NCI-H2196 (cell line): ENCODE data around the gene NFIX.
A peak's percentile ranks its signal among the peaks of the same experiment; 100 is the strongest.
"Not testable (repeated sequence)": the region's sequence is repeated elsewhere in the genome, so short reads cannot be mapped to it uniquely, and the experiment has no call there.

Experiments
- DNase-seq: peaks from one replicate; lab custom pipeline; 2025; ENCODE audit not compliant: unreplicated experiment; lab: John Stamatoyannopoulos, UW

Gene NFIX

DNA sequence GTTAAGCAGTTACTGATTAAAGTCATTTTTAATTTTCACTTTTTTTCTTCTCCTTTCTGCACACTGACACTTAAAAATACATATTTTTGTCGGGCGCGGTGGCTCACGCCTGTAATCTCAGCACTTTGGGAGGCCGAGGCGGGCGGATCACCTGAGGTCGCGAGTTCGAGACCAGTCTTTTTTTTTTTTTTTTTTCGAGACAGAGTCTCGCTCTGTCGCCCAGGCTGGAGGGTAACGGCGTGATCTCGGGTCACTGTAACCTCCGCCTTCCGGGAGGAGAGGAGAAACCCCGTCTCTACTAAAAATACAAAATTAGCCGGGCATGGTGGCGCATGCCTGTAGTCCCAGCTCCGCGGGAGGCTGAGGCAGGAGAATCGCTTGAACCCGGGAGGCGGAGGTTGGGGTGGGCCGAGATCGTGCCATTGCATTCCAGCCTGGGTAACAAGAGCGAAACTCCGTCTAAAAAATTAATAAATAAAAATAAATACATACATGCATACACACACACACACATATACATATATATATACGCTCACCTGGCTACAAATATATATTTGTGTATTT lies 37.8 kb upstream of the NFIX start:
- DNase-seq = not testable (repeated sequence)

DNA sequence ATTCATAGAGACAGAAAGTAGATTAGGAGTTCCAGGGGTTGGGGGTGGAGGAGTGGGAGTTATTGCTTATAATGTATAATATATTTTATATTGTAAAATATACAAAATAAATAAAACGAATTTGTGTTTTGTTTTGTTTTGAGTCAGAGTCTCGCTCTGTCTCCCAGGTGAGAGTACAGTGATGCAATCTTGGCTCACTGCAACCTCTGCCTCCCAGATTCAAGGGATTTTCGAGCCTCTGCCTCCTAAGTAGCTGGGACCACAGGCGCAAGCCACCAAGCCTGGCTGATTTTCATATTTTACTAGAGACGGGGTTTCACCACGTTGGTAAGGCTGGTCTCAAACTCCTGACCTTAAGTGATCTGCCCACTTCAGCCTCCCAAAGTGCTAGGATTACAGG lies 35.8 kb upstream of the NFIX start:
- no peak for DNase-seq

DNA sequence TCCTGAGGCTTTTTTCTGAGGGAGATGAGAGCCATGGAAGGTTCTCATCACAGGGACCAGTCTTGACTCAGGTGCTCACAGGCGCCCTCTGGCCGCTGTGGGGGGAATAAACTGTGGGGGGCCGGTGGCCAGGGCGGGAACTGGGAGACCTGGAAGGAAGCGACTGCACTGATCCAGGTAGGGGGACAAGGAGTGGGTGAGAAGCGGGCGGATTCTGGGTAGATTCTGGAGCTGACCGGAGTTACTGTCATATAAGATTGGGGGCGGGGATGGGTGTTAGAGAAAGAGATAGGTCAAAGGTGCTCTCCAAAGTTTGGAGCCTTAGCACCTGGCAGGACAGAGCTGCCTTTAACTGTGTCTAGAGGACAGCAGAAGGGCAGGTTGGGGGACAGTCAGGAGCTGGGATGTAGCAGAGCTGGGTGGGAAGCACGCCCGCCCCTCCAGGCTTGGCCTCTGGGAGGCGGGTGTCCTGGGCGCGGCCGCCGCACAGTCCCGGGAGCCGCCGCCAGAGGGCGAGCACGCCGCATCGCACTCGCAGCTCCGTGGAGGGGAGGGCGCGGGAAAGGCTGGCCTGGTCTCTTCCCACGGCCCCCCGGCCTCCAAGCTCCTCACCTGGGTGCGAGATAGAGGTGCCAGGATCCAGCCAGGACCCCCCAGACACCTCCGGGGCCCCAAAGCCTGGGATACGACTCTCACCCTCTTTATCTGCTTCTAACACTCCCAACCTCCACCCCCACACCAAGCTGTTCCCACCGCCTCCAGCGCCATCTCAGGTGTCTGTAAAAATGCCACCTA lies 30.1 kb upstream of the NFIX start:
- peak; percentile 82 for DNase-seq

DNA sequence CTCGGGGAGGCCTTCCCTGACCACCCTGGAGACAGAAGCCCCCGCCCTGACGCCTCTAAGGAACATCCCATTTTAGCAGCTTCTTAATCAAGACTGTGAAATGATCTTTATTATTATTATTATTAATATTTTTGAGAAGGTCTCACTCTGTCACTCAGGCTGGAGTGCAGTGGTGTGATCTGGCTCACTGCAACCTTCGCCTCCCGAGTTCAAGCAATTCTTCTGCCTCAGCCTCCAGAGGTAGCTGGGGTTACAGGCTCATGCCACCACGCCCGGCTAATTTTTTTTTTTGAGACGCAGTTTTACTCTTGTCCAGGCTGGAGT lies 29.5 kb upstream of the NFIX start:
- DNase-seq = no peak

DNA sequence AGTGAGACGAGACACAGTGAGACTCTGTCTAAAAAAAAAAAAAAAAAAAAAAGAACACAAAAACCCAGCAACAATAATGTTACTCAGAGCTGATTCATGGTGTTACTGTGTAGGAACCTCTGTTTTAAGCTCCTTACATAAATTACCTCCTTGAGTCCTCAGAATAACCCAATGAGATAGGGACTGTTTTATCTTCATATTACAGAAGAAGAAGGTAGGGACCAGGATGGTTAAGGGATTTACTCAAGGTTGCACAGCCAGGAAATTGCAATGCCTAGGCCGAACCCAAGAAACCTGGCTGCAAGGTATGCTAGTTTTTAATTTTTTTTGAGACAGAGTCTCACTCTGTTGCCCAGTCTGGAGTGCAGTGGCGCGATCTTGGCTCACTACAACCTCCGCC lies 27.4 kb upstream of the NFIX start:
- no peak for DNase-seq

DNA sequence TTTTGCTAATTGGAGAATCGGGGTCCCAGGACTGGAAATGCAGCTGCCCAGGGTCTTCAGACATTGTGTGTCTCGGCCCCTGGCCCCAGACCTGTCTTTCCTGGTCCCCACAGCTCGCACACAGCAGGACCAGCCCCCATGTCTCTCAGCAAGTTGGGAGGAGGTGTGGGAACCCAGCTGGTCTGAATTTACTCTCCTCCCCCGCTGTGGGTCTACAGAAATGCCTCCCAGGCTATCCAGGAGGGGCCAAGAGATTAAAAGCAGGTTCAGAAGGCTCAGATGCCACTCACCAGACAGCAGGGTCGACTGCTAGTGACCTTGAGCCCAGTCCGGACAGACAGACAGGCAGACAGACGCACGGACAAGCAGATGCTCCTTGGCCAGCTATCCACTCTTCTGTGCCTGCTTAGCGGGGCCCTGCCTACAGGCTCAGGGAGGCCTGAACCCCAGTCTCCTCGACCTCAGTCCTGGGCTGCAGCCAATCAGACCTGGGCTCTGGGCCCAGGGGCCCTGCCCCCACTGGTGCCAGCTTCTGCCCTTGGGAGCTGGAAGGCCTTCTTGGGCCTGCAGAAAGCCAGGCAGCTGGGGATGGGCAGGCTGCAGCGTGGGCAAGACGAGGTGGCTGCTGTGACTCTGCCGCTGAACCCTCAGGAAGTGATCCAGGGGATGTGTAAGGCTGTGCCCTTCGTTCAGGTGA lies 25.8 kb upstream of the NFIX start, which contains the start of gene DAND5:
Gene DAND5, plus strand, starts transcription at position 285 of the 697 bp plus-strand sequence. Its CDS starts 85 bp downstream, at position 370.
- DNase-seq = peak; percentile 62

DNA sequence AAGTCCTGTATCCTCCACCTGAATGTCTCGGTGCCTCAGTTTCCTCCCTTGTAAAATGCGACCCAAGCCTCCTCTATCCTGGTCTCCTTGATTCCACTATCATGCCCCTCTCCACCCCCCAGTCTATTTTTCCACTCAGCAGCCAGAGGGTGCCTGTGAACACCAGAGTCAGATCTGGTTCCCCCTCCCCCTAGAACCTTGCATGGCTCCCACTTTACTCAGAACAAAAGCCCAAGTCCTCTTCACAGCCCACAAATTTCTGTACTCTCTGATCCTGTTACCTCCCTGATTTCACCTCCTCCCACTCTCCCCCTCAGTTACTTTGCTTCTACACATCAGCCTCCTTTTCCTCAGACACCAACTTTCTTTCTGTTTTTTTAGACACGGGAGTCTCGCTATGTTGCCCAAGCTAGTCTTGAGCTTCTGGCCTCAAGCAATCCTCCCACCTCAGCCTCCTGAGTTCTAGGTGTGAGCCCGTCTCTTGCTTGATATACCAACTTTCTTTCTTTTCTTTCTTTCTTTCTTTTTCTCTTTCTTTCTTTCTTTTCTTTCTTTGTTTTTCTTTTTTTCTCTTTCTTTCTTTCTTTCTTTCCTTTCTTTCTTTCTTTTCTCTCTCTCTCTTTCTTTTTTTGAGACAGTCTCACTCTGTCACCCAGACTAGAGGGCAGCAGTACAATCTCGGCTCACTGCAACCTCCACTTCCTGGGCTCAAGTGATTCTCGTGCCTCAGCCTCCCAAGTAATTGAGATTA lies 25.0 kb upstream of the NFIX start:
- no peak for DNase-seq

DNA sequence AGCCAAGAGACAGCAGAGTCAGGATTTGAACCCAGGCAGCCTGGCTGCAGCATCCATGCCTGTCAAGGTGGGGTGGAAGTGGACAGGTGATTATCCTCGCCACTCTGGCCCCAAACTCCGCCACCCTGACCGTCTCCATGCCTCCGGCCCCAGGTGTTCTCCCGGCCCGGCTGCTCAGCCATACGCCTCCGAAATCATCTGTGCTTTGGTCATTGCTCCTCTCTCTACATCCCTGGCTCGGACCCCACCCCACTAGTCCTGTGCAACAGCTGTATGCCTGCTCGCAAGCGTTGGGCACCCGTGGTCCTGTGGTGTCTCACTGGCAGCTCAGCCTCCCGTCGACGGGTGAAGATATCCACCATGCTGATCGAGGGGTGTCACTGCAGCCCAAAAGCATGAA lies 22.0 kb upstream of the NFIX start:
- no peak for DNase-seq

DNA sequence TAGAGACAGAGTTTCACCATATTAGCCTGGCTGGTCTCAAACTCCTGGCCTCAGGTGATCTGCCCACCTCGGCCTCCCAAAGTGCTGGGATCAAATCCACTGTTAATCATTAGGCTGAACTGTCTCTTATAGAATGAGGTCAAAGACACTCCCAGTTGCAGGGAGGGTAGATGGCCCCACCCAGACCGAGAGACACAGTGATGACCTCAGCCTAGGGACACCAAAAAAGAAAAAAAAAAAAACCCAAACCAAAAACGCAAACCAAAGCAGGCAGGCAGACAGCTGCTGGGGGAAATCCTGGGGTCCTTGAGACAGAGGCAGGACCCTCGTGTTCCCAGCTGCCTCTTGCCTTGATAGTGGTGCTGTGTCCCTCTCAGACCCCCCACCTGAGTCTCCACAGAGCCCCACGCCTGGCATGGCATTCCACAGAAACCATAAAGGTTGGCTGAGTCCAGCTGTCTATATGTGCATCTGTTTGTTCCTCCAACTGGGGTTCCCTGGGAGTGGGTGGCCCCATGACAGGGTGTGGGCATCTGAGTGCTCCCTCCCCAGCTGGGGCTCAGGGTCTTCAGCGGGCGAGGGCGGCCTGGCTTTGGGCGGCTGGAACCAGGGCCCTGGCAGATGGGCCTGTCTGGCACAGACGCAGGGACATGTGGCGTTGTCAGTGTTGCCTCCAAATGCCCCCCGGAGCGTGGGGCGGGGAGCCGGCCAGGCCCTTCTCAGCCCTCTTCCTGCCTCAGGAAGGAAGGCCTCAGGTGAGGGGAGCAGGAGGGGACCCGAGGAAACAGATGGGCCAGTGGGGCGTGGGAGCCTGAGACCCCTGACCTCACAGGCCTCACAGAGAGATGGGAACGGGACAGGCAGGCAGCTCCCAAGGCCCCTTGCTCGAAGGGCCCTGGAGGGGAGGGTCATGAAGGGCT lies 20.7 kb upstream of the NFIX start:
- DNase-seq = no peak

DNA sequence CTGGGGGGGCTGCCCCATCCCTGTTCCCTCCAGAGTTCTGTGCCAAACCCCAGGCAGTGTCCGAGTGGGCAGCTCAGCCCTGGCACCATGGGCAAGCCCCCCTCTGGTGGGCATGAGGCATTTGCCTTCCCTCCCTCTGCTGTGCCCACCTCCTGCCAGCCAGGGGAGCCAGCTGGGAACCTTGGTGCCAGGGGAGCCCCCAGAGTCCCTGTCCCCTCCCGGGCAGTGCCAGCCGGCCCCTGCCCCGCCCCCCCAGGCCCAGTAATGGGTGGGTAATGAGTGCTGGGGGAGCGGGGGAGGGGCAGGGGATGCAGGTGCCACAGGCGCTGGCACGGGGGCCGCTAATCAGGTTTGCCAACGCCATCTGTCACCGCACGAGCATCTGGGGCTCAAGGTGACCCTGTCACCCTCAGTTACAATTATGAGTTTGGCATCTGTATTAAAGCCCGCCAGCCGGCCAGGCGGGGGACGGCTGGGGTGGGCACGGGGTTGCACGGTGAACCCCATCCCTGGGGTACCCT lies 20.0 kb upstream of the NFIX start:
- DNase-seq = no peak

DNA sequence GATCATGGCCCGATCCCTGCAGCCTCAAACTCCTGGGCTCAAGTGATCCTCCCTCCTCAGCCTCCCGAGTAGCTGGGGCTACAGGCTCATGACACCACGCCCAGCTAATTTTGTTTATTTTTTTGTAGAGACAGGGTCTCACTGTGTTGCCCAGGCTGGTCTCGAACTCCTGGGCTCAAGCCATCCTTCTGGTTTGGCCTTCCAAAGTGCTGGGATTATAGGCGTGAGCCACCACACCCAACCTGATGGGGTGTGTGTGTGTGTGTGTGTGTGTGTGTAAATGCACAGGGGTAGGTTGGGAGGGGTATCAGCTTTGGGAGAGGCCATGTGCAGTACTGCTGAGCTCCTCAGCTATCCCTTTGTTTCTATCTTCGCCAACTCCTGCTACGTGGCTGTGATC lies 19.2 kb upstream of the NFIX start:
- not testable (repeated sequence) for DNase-seq

DNA sequence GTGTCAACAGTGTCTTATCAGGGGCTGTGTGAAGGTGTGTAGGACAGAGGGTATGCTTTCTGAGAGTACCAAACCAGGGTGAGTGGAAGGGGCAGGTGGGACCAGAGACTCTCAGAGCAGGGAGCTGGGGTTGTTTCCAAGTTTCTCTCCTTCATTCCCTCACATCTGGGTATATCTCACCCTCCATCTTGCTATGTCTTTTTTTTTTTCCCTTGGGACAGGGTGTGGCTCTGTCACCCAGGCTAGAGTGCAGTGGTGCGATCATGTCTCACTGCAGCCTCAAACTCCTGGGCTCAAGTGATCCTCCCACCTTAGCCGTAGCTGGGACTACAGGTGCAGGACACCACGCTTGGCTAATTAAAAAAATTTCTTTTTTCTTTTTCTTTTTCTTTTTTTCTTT lies 15.3 kb upstream of the NFIX start:
- DNase-seq = no peak

DNA sequence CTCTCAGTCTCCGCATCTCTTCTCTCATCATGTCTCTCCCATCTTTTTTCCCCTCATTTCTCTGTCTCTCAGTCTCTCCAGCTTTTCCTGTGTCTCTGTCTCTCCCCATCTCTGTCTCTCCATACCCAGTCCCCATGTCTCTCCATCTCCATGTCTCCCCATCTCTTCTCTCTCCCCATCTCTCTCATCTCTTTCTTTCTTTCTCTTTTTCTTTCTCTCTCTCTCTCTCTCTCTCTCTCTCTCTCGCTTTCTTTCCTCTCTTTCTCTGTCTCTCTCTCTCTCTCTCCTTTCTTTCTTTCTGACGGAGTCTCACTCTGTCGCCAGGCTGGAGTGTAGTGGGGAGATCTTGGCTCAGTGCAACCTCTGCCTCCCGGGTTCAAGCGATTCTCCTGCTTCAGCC lies 12.6 kb upstream of the NFIX start:
- DNase-seq = no peak

DNA sequence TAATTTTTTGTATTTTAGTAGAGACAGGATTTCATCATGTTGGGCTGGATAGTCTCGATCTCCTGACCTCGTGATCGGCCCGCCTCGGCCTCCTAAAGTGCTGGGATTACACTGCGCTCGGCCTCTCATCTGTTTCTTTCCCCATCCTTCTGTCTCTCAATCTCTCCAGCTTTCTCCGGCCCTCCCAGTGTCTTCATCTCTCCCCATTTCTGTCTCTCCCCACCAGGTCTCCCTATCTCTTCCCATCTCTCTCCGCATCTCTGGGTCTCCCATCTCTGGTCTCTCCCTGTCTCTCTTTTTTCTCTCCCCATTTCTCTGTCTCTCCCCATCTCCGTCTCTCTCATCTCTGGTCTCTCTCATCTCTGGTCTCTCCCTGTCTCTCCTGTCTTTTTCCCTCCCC lies 12.2 kb upstream of the NFIX start:
- no peak for DNase-seq

DNA sequence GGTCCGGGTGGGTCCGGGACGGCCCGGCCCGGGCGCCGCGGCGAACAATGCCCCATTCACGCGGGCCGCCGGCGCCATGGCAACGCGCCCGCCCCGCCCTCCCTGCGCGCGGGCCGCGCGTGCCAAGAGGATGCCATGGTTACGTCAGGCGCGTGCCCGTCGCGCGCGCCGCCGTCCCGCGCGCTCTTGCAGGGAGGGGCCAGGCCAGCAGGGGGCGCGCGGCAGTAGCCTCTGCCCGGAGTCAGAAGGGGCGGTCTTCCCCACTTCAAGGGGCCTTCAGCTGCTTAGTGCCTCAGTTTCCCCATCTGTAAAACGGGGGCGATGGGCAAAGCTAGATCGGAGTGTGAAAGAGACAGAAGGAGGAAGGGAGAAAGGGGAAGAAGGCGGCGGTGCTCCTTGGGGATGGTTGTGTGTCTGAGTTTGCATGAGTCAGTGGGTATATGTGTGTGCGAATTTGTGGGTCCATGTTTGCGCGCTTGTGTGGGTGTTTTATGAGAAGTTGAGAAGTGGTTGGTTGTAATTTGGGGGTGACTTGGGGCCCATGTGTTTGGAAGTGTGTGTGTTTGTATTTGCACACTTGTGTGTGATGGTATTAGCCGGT lies 11.6 kb upstream of the NFIX start:
- DNase-seq = peak; percentile 83

DNA sequence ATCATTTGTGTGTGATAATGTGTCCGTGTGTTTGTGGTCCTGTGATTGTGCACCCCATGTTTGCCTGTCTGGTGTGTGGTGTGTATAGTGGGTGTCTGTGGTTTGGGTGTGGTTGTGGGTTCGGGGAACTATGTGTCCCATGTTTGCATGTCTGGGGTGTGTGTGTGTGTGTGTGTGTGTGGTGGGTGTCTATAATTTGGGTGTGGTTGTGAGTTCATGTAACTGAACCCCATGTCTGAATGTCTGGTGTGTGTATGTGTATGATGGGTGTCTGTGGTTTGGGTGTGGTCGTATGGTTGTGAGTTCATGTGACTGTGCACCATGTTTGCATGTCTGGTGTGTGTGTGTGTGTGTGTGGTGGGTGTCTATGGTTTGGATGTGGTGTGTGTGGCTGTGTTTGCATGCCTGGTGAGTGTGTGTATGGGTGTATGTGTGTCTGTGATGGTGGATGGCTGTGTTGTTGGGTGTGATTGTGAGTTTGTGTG lies 11.1 kb upstream of the NFIX start:
- DNase-seq = no peak

DNA sequence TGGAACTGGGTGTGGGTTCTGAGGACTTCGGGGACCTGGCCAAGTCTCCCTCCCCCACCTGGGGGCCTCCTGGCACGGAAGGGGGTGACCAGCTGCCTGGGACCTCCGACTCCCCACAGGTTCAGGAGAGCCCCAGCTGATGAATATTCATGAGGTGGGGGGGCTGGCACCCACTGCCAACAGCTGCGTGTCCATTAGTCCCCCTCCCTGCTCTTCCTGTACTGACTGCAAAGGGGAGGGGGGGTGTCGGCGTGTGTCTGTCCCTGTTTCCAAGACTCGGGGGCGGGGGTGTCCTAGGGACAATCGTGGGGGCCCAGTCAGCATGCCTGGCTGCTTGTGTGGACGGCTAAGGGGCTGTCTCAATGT lies 10.6 kb upstream of the NFIX start:
- DNase-seq = no peak

DNA sequence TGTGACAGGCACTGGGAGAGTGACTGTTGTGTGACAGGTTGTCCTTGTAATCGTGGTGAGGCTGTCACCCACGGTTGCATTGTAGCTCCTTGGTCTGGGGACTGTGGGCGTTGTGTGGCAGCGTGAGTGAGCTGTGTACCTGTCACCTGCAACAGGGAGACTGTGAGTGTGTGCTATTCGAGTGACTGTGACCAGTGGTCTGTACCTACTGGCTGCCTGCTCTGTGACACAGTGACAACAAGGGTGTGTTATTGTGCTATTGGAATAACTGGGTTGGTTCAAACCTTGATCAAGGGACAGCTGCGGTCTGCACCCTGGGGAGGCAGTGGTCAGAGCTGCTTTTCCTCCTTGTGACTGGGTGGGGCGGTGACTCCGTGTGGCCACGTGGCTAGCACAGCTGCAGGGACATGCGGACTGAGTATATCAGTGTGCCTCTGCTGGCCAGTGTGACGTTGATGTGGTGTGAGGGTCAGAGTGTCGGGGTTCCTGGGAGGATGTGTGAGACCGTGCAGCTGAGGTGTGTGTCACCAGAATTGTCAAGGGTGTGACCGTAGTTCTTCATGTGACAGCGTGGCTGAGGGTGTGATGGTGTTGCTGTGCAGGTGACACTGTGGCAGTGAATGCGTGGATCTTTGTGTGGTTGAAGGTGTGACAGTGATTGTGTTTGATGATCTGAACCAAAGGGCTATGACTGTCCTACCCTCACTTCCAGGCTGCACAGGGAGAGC lies 10.1 kb upstream of the NFIX start:
- no peak for DNase-seq

DNA sequence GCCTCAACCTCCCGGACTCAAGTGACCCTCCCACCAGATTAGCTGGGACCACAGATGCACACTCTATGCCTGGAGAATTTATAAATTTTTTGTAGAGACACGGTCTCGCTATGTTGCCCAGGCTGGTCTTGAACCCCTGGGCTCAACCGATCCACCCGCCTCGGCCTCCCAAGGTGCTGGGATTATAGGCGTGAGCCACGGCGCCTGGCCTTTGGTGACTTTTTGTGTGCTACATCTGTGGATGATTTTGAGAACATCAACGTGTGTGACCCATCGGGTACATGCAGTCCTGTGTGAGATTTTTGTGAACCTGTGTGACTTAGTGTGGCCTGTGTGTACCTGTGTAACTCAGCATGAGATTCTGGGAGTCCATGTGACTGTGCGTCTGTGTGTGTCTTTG lies 8.5 kb upstream of the NFIX start:
- DNase-seq = no peak
